ENCODE measurements around the gene SLC35F1. TPM values are rescaled to one million over a fixed set of nuclear protein-coding genes. Genes with fewer than 3 reads are reported as not detected.

Gene SLC35F1
- total and polyA plus RNA-seq, 10 of the 15 experiments (the other 5 are each of a cell fraction or from before 2014, with no cell fraction given), result 0.01 TPM; not detected in 9

GRCh38 chr6:118220429-118221128 is 313.5 kb downstream of the SLC35F1 start (continued):
- TF ChIP-seq BCLAF1 (IDR thresholded peaks at IDR 0.05) (no peak), NRF1 (conservative IDR thresholded peaks at IDR 0.05; ENCODE audit: low read depth, low read length) (no peak), ASH2L (IDR thresholded peaks at IDR 0.05; ENCODE audit: borderline replicate concordance, low read depth) (no peak), ATF2 (IDR thresholded peaks at IDR 0.05; ENCODE audit: low read length) (no peak)

GRCh38 chr6:118223316-118223715 is 316.3 kb downstream of the SLC35F1 start:
- Histone ChIP-seq H2AFZ (ENCODE audit: control insufficient read depth, low read depth, low read length) (no peak overlapping the region), H3K27ac (ENCODE audit: control insufficient read depth, insufficient read depth) (no peak overlapping the region), H3K9me3 (replicated peaks; ENCODE audit: control insufficient read depth, insufficient read depth, low read length) (no peaks in the 10 kb centered on the region), H3K27me3 (replicated peaks in 1 of 2; ENCODE audit: control insufficient read depth in 2 of 2, insufficient read depth in 2 of 2, low read length in 1 of 2) (no peaks in the 10 kb centered on the region; a peak in 2 of 4 replicates), H3K36me3 (ENCODE audit: control insufficient read depth in 2 of 2, insufficient read depth in 2 of 2, low read length in 1 of 2) (no peaks in the 10 kb centered on the region), H3K4me1 (ENCODE audit: control insufficient read depth, insufficient read depth, low read length) (no peaks in the 10 kb centered on the region), H3K4me3 (no peak overlapping the region), H3K79me2 (ENCODE audit: control insufficient read depth, insufficient read depth, low read length) (no peaks in the 10 kb centered on the region), H3K9ac (ENCODE audit: control insufficient read depth, insufficient read depth, low read length) (no peak overlapping the region), H4K20me1 (ENCODE audit: control insufficient read depth, insufficient read depth) (no peaks in the 10 kb centered on the region), H3K4me2 (ENCODE audit: control insufficient read depth, insufficient read depth) (no peak overlapping the region)
- POLR2A ChIA-PET, result no interaction called here
- DNase-seq (ENCODE audit: low read depth, low spot score), result no peak
- in situ Hi-C loops (cut with MboI), result no loop called here
- CTCF ChIA-PET, result no interaction called here
- RAD21 ChIA-PET (ENCODE audit: unreplicated experiment), result no interaction called here
- intact Hi-C loops (cut with micrococcal nuclease; ENCODE audit: unreplicated experiment), result no loop called here
- TF ChIP-seq USF1 (IDR thresholded peaks at IDR 0.05; ENCODE audit: borderline replicate concordance, extremely low read length, insufficient read depth, low read depth, low read length) (no peak), RCOR1 (conservative IDR thresholded peaks at IDR 0.05; ENCODE audit: low read depth, low read length) (no peak), YBX1 (IDR thresholded peaks at IDR 0.05) (no peak), POLR2A (IDR thresholded peaks at IDR 0.05; ENCODE audit: low read depth, low read length) (no peak), DPF2 (IDR thresholded peaks at IDR 0.05) (no peak), RELB (IDR thresholded peaks at IDR 0.05; ENCODE audit: low read depth) (no peak)
- SMC1A ChIA-PET (ENCODE audit: uncharacterized antibody, unreplicated experiment), result no interaction called here
- WGBS (ENCODE audit: insufficient coverage, insufficient replicate concordance, low lambda C conversion rate, missing lambda C conversion rate), result 0% methylated on average over 3 of the region's 3 CpGs
- no peak for ATAC-seq
- BruUV-seq (replicated peaks), result no TSS peak
- FAIRE-seq, result no peak
